HG03159 (cell line): Measurements from ENCODE around the gene ABCB9.

Experiments used
- ATAC-seq: cut with Tn5 transposase; IDR thresholded peaks from one replicate; pipeline ENCODE4 v1.9.1; 2021; ENCODE audit warnings: mild to moderate bottlenecking, moderate library complexity; ENCODE audit not compliant: unreplicated experiment

ABCB9 gene

GRCh38 chr12:122884091-122884826 is 82.0 kb downstream of the ABCB9 start:
- ATAC-seq: no peak

GRCh38 chr12:122882908-122883558 is 83.2 kb downstream of the ABCB9 start:
- no peak for ATAC-seq

- no peak for ATAC-seq
Observed at GRCh38 chr12:122880668-122881067, 85.6 kb downstream of the ABCB9 start.

GRCh38 chr12:122880155-122880667 is 86.1 kb downstream of the ABCB9 start:
- ATAC-seq: no peak
